ENCODE data around the gene THY1. TPM values are rescaled to one million over a fixed set of nuclear protein-coding genes. Genes with fewer than 3 reads are reported as not detected.

THY1 gene
- total and polyA plus RNA-seq, 4 experiments from 2014 or later = not detected

DNA sequence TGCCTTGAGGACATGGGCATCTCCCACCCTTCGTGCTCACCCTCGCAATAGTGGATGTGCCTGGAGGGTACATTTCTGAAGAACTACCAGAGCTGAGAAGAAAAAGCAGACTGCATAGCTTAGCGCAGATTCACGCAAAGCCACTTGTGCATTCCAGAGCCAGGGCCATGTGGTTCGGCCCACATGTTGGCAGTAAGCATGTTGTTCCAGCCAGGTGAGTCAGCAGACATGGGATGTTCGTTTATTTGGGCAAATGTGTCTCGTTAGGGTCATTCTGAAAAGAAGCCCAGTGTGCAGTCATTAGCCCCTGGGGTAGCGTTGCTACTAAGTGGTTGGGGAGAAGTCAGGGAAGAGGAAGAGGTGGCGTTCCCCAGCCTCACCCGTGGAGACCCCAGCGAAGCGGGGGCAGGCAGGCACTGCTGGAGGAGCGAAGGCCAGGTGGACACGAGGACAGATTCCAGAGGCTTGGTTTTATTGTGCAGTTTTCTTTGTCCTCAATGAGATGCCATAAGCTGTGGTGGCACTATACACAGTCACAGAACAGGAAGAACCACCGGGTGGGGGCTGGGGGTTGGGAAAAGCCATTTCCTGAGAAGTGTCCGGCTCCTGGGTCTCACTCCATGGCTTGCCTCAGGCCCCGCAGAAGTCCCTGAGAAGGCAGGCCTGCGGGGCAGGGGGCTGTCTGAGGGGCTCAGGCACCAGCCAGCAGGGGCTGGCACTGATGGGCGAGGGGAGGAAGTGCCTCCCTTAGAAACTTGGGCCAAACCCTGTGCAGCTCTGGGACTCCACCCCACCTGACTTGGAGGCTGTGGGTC lies 5.0 kb downstream of the THY1 start:
- ChIA-PET POLR2A (ENCODE audit: partially characterized antibody) (no interaction called here), CTCF (ENCODE audit: partially characterized antibody) (no interaction called here)
- Histone ChIP-seq H3K36me3 (ENCODE audit: insufficient read depth, low read length) (no peaks in the 10 kb centered on the region), H3K4me3 (ENCODE audit: low read length in 2 of 2) (no peak overlapping the region), H3K4me1 (ENCODE audit: insufficient read depth, low read length) (peaks cover 18% of the 10 kb centered on the region), H3K27me3 (ENCODE audit: insufficient read depth, low read length) (peaks cover 5% of the 10 kb centered on the region), H3K9me3 (ENCODE audit: control insufficient read depth in 1 of 2, low read length in 2 of 2) (no peaks in the 10 kb centered on the region), H3K27ac (ENCODE audit: low read depth, low read length) (no peak overlapping the region)
- Mint-ChIP-seq H3K9me3 (peaks cover 0 to 5% (median 3%) of the 10 kb centered on the region in 8 donors), H3K27me3 (peaks cover 26 to 27% of the 10 kb centered on the region in 2 donors), H3K4me3 (no peak overlapping the region), H3K36me3 (no peaks in the 10 kb centered on the region), H3K27ac (no peak overlapping the region), H3K4me1 (peaks cover 4 to 17% (median 11%) of the 10 kb centered on the region in 4 donors)
- no peak for DNase-seq
- intact Hi-C loops (cut with micrococcal nuclease) = no loop called here

DNA sequence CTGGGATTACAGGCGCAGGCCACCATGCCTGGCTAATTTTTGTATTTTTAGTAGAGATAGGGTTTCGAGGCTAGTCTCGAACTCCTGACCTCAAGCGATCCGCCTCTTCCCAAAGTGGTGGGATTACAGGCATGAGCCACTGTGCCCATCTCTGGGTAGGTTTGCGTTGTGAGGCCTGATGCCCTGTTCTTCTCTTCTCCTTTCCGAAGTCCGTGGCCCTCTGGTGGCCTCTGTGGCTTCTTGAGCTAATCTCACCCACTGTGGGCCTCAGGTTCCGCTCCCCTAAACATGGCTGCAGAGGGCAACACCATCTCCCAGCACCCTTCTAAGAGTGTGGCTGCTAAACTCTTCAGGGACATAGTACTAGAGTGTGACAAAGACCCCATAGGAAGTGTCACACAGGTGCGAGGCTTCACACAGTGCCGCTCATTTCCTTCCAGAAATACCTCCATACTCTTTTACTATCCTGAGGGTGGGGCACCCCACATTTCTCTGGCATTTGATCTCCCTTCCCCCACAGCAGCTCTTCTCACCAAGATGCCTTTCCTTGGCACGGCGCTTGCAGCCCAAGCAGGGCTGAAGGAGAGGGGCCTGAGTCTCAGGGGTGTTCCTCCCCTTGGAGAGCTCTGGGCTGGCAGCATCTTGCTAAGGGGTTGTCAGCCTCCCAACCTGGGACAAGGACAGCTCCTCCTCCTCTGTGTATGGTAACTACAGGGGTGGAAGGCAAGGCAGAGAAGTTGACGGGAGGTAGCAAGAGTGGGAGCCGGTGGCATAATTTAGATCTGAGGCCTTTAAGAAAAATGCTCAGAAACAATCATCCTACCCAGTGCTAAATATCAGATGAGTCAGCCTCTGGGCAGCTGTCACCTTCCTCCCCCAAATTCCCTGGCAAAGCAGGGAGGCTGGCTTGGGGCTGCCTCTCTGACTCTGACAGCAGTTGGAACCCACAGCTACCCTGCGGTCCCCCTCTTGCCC lies 6.1 kb downstream of the THY1 start:
- no peak overlapping the region for H3K4me3 Mint-ChIP-seq
- no peaks in the 10 kb centered on the region for H3K36me3 Mint-ChIP-seq
- Histone ChIP-seq H3K4me1 (ENCODE audit: insufficient read depth, low read length) (peaks cover 7% of the 10 kb centered on the region), H3K27ac (ENCODE audit: low read depth, low read length) (no peak overlapping the region), H3K36me3 (ENCODE audit: insufficient read depth, low read length) (no peaks in the 10 kb centered on the region), H3K9me3 (ENCODE audit: control insufficient read depth in 1 of 2, low read length in 2 of 2) (no peaks in the 10 kb centered on the region), H3K4me3 (ENCODE audit: low read length in 2 of 2) (no peak overlapping the region), H3K27me3 (ENCODE audit: insufficient read depth, low read length) (peaks cover 5% of the 10 kb centered on the region)
- H3K27me3 Mint-ChIP-seq = peaks cover 18 to 19% of the 10 kb centered on the region in 2 donors
- ChIA-PET CTCF (ENCODE audit: partially characterized antibody) (no interaction called here), POLR2A (ENCODE audit: partially characterized antibody) (no interaction called here)
- peaks cover 0 to 7% (median 3%) of the 10 kb centered on the region in 8 donors for H3K9me3 Mint-ChIP-seq
- H3K4me1 Mint-ChIP-seq = peaks cover 0 to 8% (median 3%) of the 10 kb centered on the region in 4 donors
- no peak for DNase-seq
- intact Hi-C loops (cut with micrococcal nuclease) = no loop called here
- H3K27ac Mint-ChIP-seq = no peak overlapping the region

DNA sequence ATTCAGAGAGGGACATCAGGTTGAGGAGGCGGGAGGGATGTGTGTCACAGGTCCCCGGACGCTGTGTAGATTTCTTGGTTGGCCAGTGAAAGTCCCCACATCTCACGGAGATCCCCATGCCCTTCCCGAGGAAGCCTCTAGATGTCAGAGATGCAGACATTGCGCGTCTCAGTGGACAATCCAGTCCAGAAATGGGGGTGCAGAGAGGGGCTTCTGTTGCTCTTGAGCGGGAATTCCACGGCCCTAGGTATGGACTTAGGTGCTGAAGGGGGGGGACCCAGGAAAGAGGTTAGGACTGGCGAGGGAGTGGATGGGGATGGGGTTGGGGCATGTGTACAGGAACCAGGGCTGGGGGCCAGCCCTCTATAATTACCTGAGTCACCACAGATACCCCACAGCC lies 7.0 kb downstream of the THY1 start:
- DNase-seq = no peak
- no peaks in the 10 kb centered on the region for H3K36me3 ChIP-seq (ENCODE audit: insufficient read depth, low read length)
- H3K27ac ChIP-seq (ENCODE audit: low read depth, low read length) = no peak overlapping the region
- Mint-ChIP-seq H3K27me3 (peaks cover 11 to 12% of the 10 kb centered on the region in 2 donors), H3K27ac (no peak overlapping the region), H3K36me3 (no peaks in the 10 kb centered on the region), H3K4me3 (no peak overlapping the region), H3K4me1 (no peaks in the 10 kb centered on the region), H3K9me3 (peaks cover 0 to 7% (median 3%) of the 10 kb centered on the region in 8 donors)
- POLR2A ChIA-PET (ENCODE audit: partially characterized antibody) = no interaction called here
- H3K9me3 ChIP-seq (ENCODE audit: control insufficient read depth in 1 of 2, low read length in 2 of 2) = no peaks in the 10 kb centered on the region
- CTCF ChIA-PET (ENCODE audit: partially characterized antibody) = no interaction called here
- H3K4me1 ChIP-seq (ENCODE audit: insufficient read depth, low read length) = no peaks in the 10 kb centered on the region
- H3K27me3 ChIP-seq (ENCODE audit: insufficient read depth, low read length) = no peaks in the 10 kb centered on the region
- H3K4me3 ChIP-seq (ENCODE audit: low read length in 2 of 2) = no peak overlapping the region
- intact Hi-C loops (cut with micrococcal nuclease) = no loop called here

DNA sequence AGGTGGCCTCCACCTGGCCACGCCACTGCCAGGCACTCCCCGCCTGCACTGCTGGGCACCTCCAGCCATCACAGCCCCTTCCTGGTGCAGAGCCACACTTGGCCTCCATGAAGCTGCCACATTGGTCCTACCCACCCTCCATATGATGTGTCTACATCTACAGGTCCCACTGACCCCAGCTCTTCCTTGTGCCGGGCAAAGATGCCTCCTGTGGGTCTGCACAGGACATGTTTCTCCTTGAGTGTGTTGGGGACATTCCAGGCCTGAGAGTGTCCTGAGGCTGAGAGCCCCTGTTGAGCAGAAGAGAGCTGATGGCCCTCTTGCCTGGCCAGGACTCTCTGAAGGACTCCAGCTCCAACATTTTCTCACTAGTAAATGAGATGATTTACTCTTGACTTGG lies 7.5 kb downstream of the THY1 start:
- H3K4me3 ChIP-seq (ENCODE audit: low read length in 2 of 2) = no peak overlapping the region
- no peak overlapping the region for H3K27ac ChIP-seq (ENCODE audit: low read depth, low read length)
- no peaks in the 10 kb centered on the region for H3K36me3 ChIP-seq (ENCODE audit: insufficient read depth, low read length)
- intact Hi-C loops (cut with micrococcal nuclease) = no loop called here
- CTCF ChIA-PET (ENCODE audit: partially characterized antibody) = no interaction called here
- Mint-ChIP-seq H3K36me3 (no peaks in the 10 kb centered on the region), H3K9me3 (peaks cover 0 to 7% (median 3%) of the 10 kb centered on the region in 8 donors), H3K4me3 (no peak overlapping the region), H3K4me1 (no peaks in the 10 kb centered on the region), H3K27ac (no peak overlapping the region), H3K27me3 (peaks cover 6 to 9% of the 10 kb centered on the region in 2 donors)
- H3K27me3 ChIP-seq (ENCODE audit: insufficient read depth, low read length) = no peaks in the 10 kb centered on the region
- POLR2A ChIA-PET (ENCODE audit: partially characterized antibody) = no interaction called here
- H3K9me3 ChIP-seq (ENCODE audit: control insufficient read depth in 1 of 2, low read length in 2 of 2) = no peaks in the 10 kb centered on the region
- DNase-seq = no peak
- no peaks in the 10 kb centered on the region for H3K4me1 ChIP-seq (ENCODE audit: insufficient read depth, low read length)

DNA sequence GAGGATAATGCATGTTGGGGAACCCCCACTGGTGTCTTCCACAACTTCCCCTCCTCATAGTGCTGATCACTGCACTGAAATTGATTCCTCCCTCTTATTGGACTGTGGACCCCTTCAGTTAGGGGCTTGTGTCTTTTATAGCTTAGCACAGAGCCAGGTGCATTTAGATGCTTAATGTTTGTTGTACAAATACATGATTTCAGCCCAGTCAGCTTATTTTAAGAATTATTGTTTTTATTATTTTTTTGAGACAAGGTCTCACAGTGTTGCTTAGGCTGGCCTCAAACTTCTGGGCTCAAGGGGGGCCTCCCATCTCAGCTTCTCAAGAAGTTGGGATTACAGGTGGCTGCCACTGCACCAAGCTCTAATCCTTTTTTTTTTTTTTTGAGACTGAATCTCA lies 8.2 kb downstream of the THY1 start:
- Histone ChIP-seq H3K36me3 (ENCODE audit: insufficient read depth, low read length) (no peaks in the 10 kb centered on the region), H3K27ac (ENCODE audit: low read depth, low read length) (no peak overlapping the region), H3K9me3 (ENCODE audit: control insufficient read depth in 1 of 2, low read length in 2 of 2) (no peaks in the 10 kb centered on the region), H3K4me1 (ENCODE audit: insufficient read depth, low read length) (no peaks in the 10 kb centered on the region), H3K4me3 (ENCODE audit: low read length in 2 of 2) (no peak overlapping the region), H3K27me3 (ENCODE audit: insufficient read depth, low read length) (no peaks in the 10 kb centered on the region)
- intact Hi-C loops (cut with micrococcal nuclease) = no loop called here
- ChIA-PET POLR2A (ENCODE audit: partially characterized antibody) (no interaction called here), CTCF (ENCODE audit: partially characterized antibody) (no interaction called here)
- Mint-ChIP-seq H3K9me3 (peaks cover 0 to 7% (median 3%) of the 10 kb centered on the region in 8 donors), H3K4me3 (no peak overlapping the region), H3K27me3 (peaks cover 0 to 6% of the 10 kb centered on the region in 2 donors), H3K27ac (no peak overlapping the region), H3K36me3 (no peaks in the 10 kb centered on the region), H3K4me1 (no peaks in the 10 kb centered on the region)
- DNase-seq = no peak

DNA sequence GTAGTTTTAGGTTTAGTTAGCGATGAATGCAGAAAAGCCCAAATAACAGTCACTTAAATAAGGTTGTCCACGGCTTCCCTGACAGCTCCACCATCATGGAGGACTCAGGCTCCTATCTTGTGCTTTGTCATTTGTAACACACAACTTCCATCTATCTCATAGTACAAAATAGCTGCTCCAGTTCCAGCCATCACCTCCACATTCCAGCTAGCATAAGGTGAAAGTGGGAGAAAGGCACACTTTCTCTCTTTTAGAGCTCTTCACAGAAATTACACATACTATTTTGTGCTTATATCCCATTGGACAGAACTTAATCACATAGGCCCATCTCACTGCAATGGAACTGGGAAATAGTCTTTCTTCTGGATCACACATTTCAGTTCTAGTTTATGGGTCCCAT lies 8.7 kb downstream of the THY1 start:
- no peak overlapping the region for H3K4me3 Mint-ChIP-seq
- H3K27me3 ChIP-seq (ENCODE audit: insufficient read depth, low read length) = no peaks in the 10 kb centered on the region
- H3K4me3 ChIP-seq (ENCODE audit: low read length in 2 of 2) = no peak overlapping the region
- H3K9me3 Mint-ChIP-seq = peaks cover 0 to 7% (median 3%) of the 10 kb centered on the region in 8 donors
- peaks cover 0 to 8% of the 10 kb centered on the region in 2 donors for H3K27me3 Mint-ChIP-seq
- ChIA-PET CTCF (ENCODE audit: partially characterized antibody) (interaction anchor here (0.6 kb wide), 1 partner anchor 35 kb away, joined by 5 read pairs; no protein-coding TSS in a partner anchor), POLR2A (ENCODE audit: partially characterized antibody) (no interaction called here)
- no peaks in the 10 kb centered on the region for H3K9me3 ChIP-seq (ENCODE audit: control insufficient read depth in 1 of 2, low read length in 2 of 2)
- H3K4me1 ChIP-seq (ENCODE audit: insufficient read depth, low read length) = no peaks in the 10 kb centered on the region
- DNase-seq = no peak
- H3K36me3 ChIP-seq (ENCODE audit: insufficient read depth, low read length) = no peaks in the 10 kb centered on the region
- no peak overlapping the region for H3K27ac ChIP-seq (ENCODE audit: low read depth, low read length)
- intact Hi-C loops (cut with micrococcal nuclease) = no loop called here
- no peaks in the 10 kb centered on the region for H3K36me3 Mint-ChIP-seq
- peak overlapping the region in 1 of 7 donors; percentile 32 for H3K27ac Mint-ChIP-seq
- H3K4me1 Mint-ChIP-seq = no peaks in the 10 kb centered on the region

DNA sequence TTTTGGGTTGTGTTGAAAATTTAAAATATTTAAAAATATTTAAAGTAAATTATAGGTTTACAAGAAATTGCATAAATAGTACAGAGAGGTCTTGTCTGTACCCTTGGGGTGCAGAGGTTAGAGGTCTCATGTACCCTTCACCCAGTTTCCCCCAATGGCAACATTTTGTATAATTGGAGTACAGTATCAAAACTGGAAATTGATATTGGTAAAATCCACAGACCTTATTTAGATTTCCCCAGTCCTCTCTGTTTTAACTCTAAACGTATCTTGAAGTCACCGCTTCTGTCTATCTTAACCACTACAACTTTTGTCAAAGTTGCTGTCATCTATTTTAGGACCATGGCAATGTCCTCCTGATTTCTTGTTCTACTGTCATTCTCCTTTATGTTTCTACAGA lies 10.9 kb downstream of the THY1 start:
- intact Hi-C loops (cut with micrococcal nuclease) = no loop called here
- Histone ChIP-seq H3K27ac (ENCODE audit: low read depth, low read length) (no peak overlapping the region), H3K36me3 (ENCODE audit: insufficient read depth, low read length) (no peaks in the 10 kb centered on the region), H3K4me1 (ENCODE audit: insufficient read depth, low read length) (no peaks in the 10 kb centered on the region), H3K27me3 (ENCODE audit: insufficient read depth, low read length) (no peaks in the 10 kb centered on the region), H3K9me3 (ENCODE audit: control insufficient read depth in 1 of 2, low read length in 2 of 2) (no peaks in the 10 kb centered on the region), H3K4me3 (ENCODE audit: low read length in 2 of 2) (no peak overlapping the region)
- no peak overlapping the region for H3K4me3 Mint-ChIP-seq
- peaks cover 0 to 7% (median 3%) of the 10 kb centered on the region in 8 donors for H3K9me3 Mint-ChIP-seq
- H3K36me3 Mint-ChIP-seq = no peaks in the 10 kb centered on the region
- ChIA-PET POLR2A (ENCODE audit: partially characterized antibody) (no interaction called here), CTCF (ENCODE audit: partially characterized antibody) (no interaction called here)
- peaks cover 0 to 4% of the 10 kb centered on the region in 2 donors for H3K27me3 Mint-ChIP-seq
- DNase-seq = no peak
- no peaks in the 10 kb centered on the region for H3K4me1 Mint-ChIP-seq
- no peak overlapping the region for H3K27ac Mint-ChIP-seq

All from CD4-positive, alpha-beta memory T cell (primary cell).